Astrocyte (in vitro differentiated cells and primary cell): ENCODE results near the gene ARV1. TPM values are rescaled to one million over a fixed set of nuclear protein-coding genes. Genes with fewer than 3 reads are reported as not detected.
A peak's percentile ranks its signal among the peaks of the same experiment; 100 is the strongest.

Experiments used
- DNase-seq: peaks from one replicate; pipeline ENCODE4 v3.0.0-alpha.2; 2010; ENCODE audit warnings: low read depth
- FAIRE-seq: peaks from 2 replicates; lab custom pipeline; 2011; peaks lifted over from hg19 to GRCh38; lab: Jason Lieb, UNC
- H2AFZ ChIP-seq: 2 replicates; pipeline ENCODE4 v1.6.0; 2012; ENCODE audit warnings: low read depth, low read length, inconsistent platforms
- H3K27ac ChIP-seq: 2 replicates; pipeline ENCODE4 v1.5.1; 2011; ENCODE audit warnings: low read depth, low read length, inconsistent platforms
- H3K27me3 ChIP-seq: 2 replicates; pipeline ENCODE4 v1.6.0; 2011; ENCODE audit warnings: low read length, inconsistent platforms; ENCODE audit not compliant: insufficient read depth
- H3K36me3 ChIP-seq: 2 replicates; pipeline ENCODE4 v1.5.1; 2011; ENCODE audit warnings: low read length, inconsistent platforms; ENCODE audit not compliant: insufficient read depth
- H3K4me1 ChIP-seq: 2 replicates; pipeline ENCODE4 v1.5.1; 2011; ENCODE audit warnings: low read length, inconsistent platforms; ENCODE audit not compliant: insufficient read depth
- H3K4me2 ChIP-seq: 2 replicates; pipeline ENCODE4 v1.6.0; 2012; ENCODE audit warnings: low read length, inconsistent platforms
- H3K4me3 ChIP-seq: 2 replicates; pipeline ENCODE4 v1.5.1; 2011; ENCODE audit warnings: low read depth, mild to moderate bottlenecking, low read length, inconsistent platforms; ENCODE audit not compliant: insufficient read depth
- H3K79me2 ChIP-seq: 2 replicates; pipeline ENCODE4 v1.6.0; 2012; ENCODE audit warnings: mild to moderate bottlenecking, low read length, inconsistent platforms; ENCODE audit not compliant: insufficient read depth
- H3K9ac ChIP-seq: 2 replicates; pipeline ENCODE4 v1.6.0; 2012; ENCODE audit warnings: mild to moderate bottlenecking, low read length, inconsistent platforms
- H3K9me3 ChIP-seq: 2 replicates; pipeline ENCODE4 v1.5.1; 2012; ENCODE audit warnings: low read depth, mild to moderate bottlenecking, low read length, inconsistent platforms; ENCODE audit not compliant: insufficient read depth
- H4K20me1 ChIP-seq: 2 replicates; pipeline ENCODE4 v1.6.0; 2012; ENCODE audit warnings: low read length, inconsistent platforms; ENCODE audit not compliant: insufficient read depth
- H3K27ac Mint-ChIP-seq: one replicate; pipeline ENCODE4 v1.8.0; 2021; ENCODE audit warnings: mild to moderate bottlenecking, mixed read lengths; ENCODE audit not compliant: unreplicated experiment
- H3K27me3 Mint-ChIP-seq: one replicate; pipeline ENCODE4 v1.8.0; 2021; ENCODE audit warnings: low read depth, mixed read lengths; ENCODE audit not compliant: unreplicated experiment
- H3K36me3 Mint-ChIP-seq: one replicate; pipeline ENCODE4 v1.8.0; 2021; ENCODE audit warnings: low read depth, mixed read lengths; ENCODE audit not compliant: unreplicated experiment
- H3K4me1 Mint-ChIP-seq: one replicate; pipeline ENCODE4 v1.8.0; 2021; ENCODE audit warnings: low read depth, mixed read lengths; ENCODE audit not compliant: unreplicated experiment
- H3K4me3 Mint-ChIP-seq: one replicate; pipeline ENCODE4 v1.8.0; 2021; ENCODE audit warnings: mild to moderate bottlenecking, moderate library complexity, mixed read lengths; ENCODE audit not compliant: unreplicated experiment
- H3K9me3 Mint-ChIP-seq: one replicate; pipeline ENCODE4 v1.8.0; 2021; ENCODE audit warnings: mild to moderate bottlenecking, mixed read lengths; ENCODE audit not compliant: unreplicated experiment
- CTCF ChIP-seq: IDR thresholded peaks from 2 replicates; pipeline ENCODE4 v1.5.1; 2011; ENCODE audit warnings: low read depth, mild to moderate bottlenecking, inconsistent platforms, low read length, moderate library complexity; ENCODE audit not compliant: insufficient read depth
- EZH2 ChIP-seq: IDR thresholded peaks from 2 replicates; pipeline ENCODE4 v1.6.1; 2012; ENCODE audit warnings: mild to moderate bottlenecking, low read length, inconsistent platforms; ENCODE audit not compliant: insufficient read depth
- total RNA-seq: library from RNA; stranded (reverse); gene quantifications from 2 replicates; pipeline ENCODE4 v1.2.1, GENCODE V29; 2021

The ARV1 gene
- total RNA-seq, 1 donor from 2014 or later = 14.4 TPM

- Histone ChIP-seq H3K4me3 (no peak overlapping the region), H3K4me1 (no peaks in the 10 kb centered on the region), H3K4me2 (no peak overlapping the region), H2AFZ (no peak overlapping the region), H3K9ac (no peak overlapping the region), H3K27me3 (no peaks in the 10 kb centered on the region), H3K9me3 (no peaks in the 10 kb centered on the region), H3K79me2 (no peaks in the 10 kb centered on the region), H3K27ac (no peak overlapping the region), H3K36me3 (no peaks in the 10 kb centered on the region), H4K20me1 (no peaks in the 10 kb centered on the region)
- FAIRE-seq (no peak), DNase-seq (no peak)
- Mint-ChIP-seq H3K4me1 (peaks cover 13% of the 10 kb centered on the region), H3K9me3 (no peaks in the 10 kb centered on the region), H3K36me3 (peaks cover 4% of the 10 kb centered on the region), H3K27ac (no peak overlapping the region), H3K4me3 (no peak overlapping the region), H3K27me3 (no peaks in the 10 kb centered on the region)
- TF ChIP-seq EZH2 (no peak), CTCF (no peak)
These were observed 39.9 kb upstream of the ARV1 start for GRCh38 chr1:230938924-230939368.

- TF ChIP-seq EZH2 = no peak
- TF ChIP-seq CTCF = no peak
- H3K27me3 Mint-ChIP-seq = no peaks in the 10 kb centered on the region
- no peak overlapping the region for H3K4me3 ChIP-seq
- H2AFZ ChIP-seq = no peak overlapping the region
- no peaks in the 10 kb centered on the region for H3K79me2 ChIP-seq
- H3K4me1 Mint-ChIP-seq = peaks cover 13% of the 10 kb centered on the region
- no peak overlapping the region for H3K9ac ChIP-seq
- H3K9me3 ChIP-seq = no peaks in the 10 kb centered on the region
- no peaks in the 10 kb centered on the region for H4K20me1 ChIP-seq
- H3K4me1 ChIP-seq = no peaks in the 10 kb centered on the region
- no peaks in the 10 kb centered on the region for H3K27me3 ChIP-seq
- peak; percentile 22 for DNase-seq
- H3K9me3 Mint-ChIP-seq = no peaks in the 10 kb centered on the region
- H3K36me3 Mint-ChIP-seq = peaks cover 4% of the 10 kb centered on the region
- no peaks in the 10 kb centered on the region for H3K36me3 ChIP-seq
- H3K4me3 Mint-ChIP-seq = no peak overlapping the region
- no peak overlapping the region for H3K27ac Mint-ChIP-seq
- no peak for FAIRE-seq
- H3K27ac ChIP-seq = no peak overlapping the region
- no peak overlapping the region for H3K4me2 ChIP-seq
These were observed 38.9 kb upstream of the ARV1 start for GRCh38 chr1:230939806-230940489.

GRCh38 chr1:230940848-230941247 is 38.0 kb upstream of the ARV1 start:
- no peaks in the 10 kb centered on the region for H3K79me2 ChIP-seq
- H4K20me1 ChIP-seq = no peaks in the 10 kb centered on the region
- Mint-ChIP-seq H3K27ac (peak overlapping the region; percentile 5), H3K9me3 (no peaks in the 10 kb centered on the region), H3K36me3 (peaks cover 4% of the 10 kb centered on the region), H3K4me1 (peaks cover 13% of the 10 kb centered on the region), H3K27me3 (no peaks in the 10 kb centered on the region), H3K4me3 (no peak overlapping the region)
- no peak overlapping the region for H3K9ac ChIP-seq
- DNase-seq (peak; percentile 30), FAIRE-seq (no peak)
- H3K4me1 ChIP-seq = no peaks in the 10 kb centered on the region
- no peak overlapping the region for H2AFZ ChIP-seq
- H3K9me3 ChIP-seq = no peaks in the 10 kb centered on the region
- H3K27ac ChIP-seq = no peak overlapping the region
- TF ChIP-seq CTCF = no peak
- TF ChIP-seq EZH2 = no peak
- no peak overlapping the region for H3K4me2 ChIP-seq
- H3K36me3 ChIP-seq = no peaks in the 10 kb centered on the region
- H3K27me3 ChIP-seq = no peaks in the 10 kb centered on the region
- H3K4me3 ChIP-seq = no peak overlapping the region
